Fibroblast of lung (primary cell): ENCODE data around the gene MAGEL2. TPM values are rescaled to one million over a fixed set of nuclear protein-coding genes. Genes with fewer than 3 reads are reported as not detected.
A peak's percentile ranks its signal among the peaks of the same experiment; 100 is the strongest.

Source experiments
- DNase-seq, 2 donors: peaks; one replicate each; pipeline versions ENCODE4 v3.0.0 to v3.0.0-alpha.2; 2010; ENCODE audit warnings: low read depth in 2 of 2
- H2AFZ ChIP-seq: 2 replicates; pipeline ENCODE4 v1.5.1; 2012; ENCODE audit warnings: low read length, control low read depth, inconsistent platforms
- H3K27ac ChIP-seq: 2 replicates; pipeline ENCODE4 v1.5.1; 2011; ENCODE audit warnings: low read length, control low read depth; ENCODE audit not compliant: insufficient read depth
- H3K27me3 ChIP-seq: 2 replicates; pipeline ENCODE4 v1.5.1; 2011; ENCODE audit warnings: mild to moderate bottlenecking, low read length; ENCODE audit not compliant: control insufficient read depth, insufficient read depth
- H3K36me3 ChIP-seq: 2 replicates; pipeline ENCODE4 v1.5.1; 2011; ENCODE audit warnings: low read length; ENCODE audit not compliant: control insufficient read depth, insufficient read depth
- H3K4me1 ChIP-seq: 2 replicates; pipeline ENCODE4 v1.5.1; 2011; ENCODE audit warnings: low read length; ENCODE audit not compliant: control insufficient read depth, insufficient read depth; ENCODE audit errors: extremely low read depth
- H3K4me2 ChIP-seq: 2 replicates; pipeline ENCODE4 v1.5.1; 2011; ENCODE audit warnings: low read length, control low read depth; ENCODE audit not compliant: insufficient read depth; ENCODE audit errors: extremely low read depth
- H3K4me3 ChIP-seq, 4 experiments: fragments of 200-600 bp in 1 of 4; sonication (generic) in 1 of 4; replicated peaks in 1 of 4; 2 replicates each; pipeline ENCODE4 v1.5.1; 2011 to 2016; ENCODE audit warnings: low read length in 4 of 4, low read depth in 3 of 4, mild to moderate bottlenecking in 3 of 4, control low read depth in 2 of 4, inconsistent platforms in 1 of 4, mixed read lengths in 1 of 4; ENCODE audit not compliant: insufficient read depth in 1 of 4; ENCODE audit errors: control extremely low read depth in 1 of 4
- H3K79me2 ChIP-seq: 2 replicates; pipeline ENCODE4 v1.5.1; 2012; ENCODE audit warnings: mild to moderate bottlenecking, low read length, inconsistent platforms; ENCODE audit not compliant: control insufficient read depth, insufficient read depth
- H3K9ac ChIP-seq: 2 replicates; pipeline ENCODE4 v1.5.1; 2011; ENCODE audit warnings: mild to moderate bottlenecking, low read length, control low read depth; ENCODE audit not compliant: insufficient read depth
- H3K9me3 ChIP-seq: 2 replicates; pipeline ENCODE4 v1.5.1; 2012; ENCODE audit warnings: low read depth, low read length; ENCODE audit not compliant: control insufficient read depth, insufficient read depth
- H4K20me1 ChIP-seq: 2 replicates; pipeline ENCODE4 v1.5.1; 2011; ENCODE audit warnings: low read length; ENCODE audit not compliant: control insufficient read depth, insufficient read depth; ENCODE audit errors: extremely low read depth
- CTCF ChIP-seq, 2 donors: IDR thresholded peaks in 1 of 2; conservative IDR thresholded peaks in 1 of 2; 1 replicate in 1 of 2; 2 replicates in 1 of 2; pipeline ENCODE4 v1.5.1; 2011 to 2012; ENCODE audit warnings: low read length in 2 of 2, control low read depth in 1 of 2, inconsistent platforms in 1 of 2, low read depth in 1 of 2, mild to moderate bottlenecking in 1 of 2
- EZH2 ChIP-seq: IDR thresholded peaks from 2 replicates; pipeline ENCODE4 v1.5.1; 2012; ENCODE audit warnings: low read length, control low read depth, mild to moderate bottlenecking; ENCODE audit errors: missing control alignments
- polyA plus RNA-seq, 2 donors: library from polyadenylated mRNA; depleted of rRNA in 1 of 2; stranded (reverse) in 1 of 2; unstranded in 1 of 2; fragments of >200 nt; gene quantifications; 2 replicates each; pipeline ENCODE4 v1.2.1, GENCODE V29; 2011 to 2012; ENCODE audit warnings: missing spikeins in 1 of 2
- total RNA-seq: library from RNA; depleted of rRNA; stranded (reverse); fragments of >200 nt; gene quantifications from 2 replicates; pipeline ENCODE4 v1.2.1, GENCODE V29; 2014

MAGEL2 gene
- total and polyA plus RNA-seq, 2 donors (not counting 1 experiment from before 2014, with no cell fraction given): under 0.01 TPM; not detected in 1

GRCh38 chr15:23690450-23690852, 42.8 kb upstream of the MAGEL2 start:
- Histone ChIP-seq H3K9ac (no peak overlapping the region), H3K36me3 (no peaks in the 10 kb centered on the region), H3K4me2 (no peak overlapping the region), H3K79me2 (no peaks in the 10 kb centered on the region), H3K27me3 (no peaks in the 10 kb centered on the region), H3K4me3 (no peak overlapping the region), H3K27ac (no peak overlapping the region), H4K20me1 (no peaks in the 10 kb centered on the region), H3K4me1 (no peaks in the 10 kb centered on the region), H2AFZ (no peak overlapping the region), H3K9me3 (no peaks in the 10 kb centered on the region)
- no peak for TF ChIP-seq CTCF (conservative IDR thresholded peaks at IDR 0.05 in 1 of 2, IDR thresholded peaks at IDR 0.05 in 1 of 2; ENCODE audit: low read depth in 1 of 2, low read length in 2 of 2)
- TF ChIP-seq EZH2: no peak
- peak; percentile 6 to 93 for DNase-seq

- Histone ChIP-seq H3K36me3 (no peaks in the 10 kb centered on the region), H3K4me2 (no peak overlapping the region), H4K20me1 (no peaks in the 10 kb centered on the region), H3K9me3 (no peaks in the 10 kb centered on the region), H3K27ac (no peak overlapping the region), H3K79me2 (no peaks in the 10 kb centered on the region), H2AFZ (no peak overlapping the region), H3K9ac (no peak overlapping the region), H3K4me3 (no peak overlapping the region), H3K4me1 (no peaks in the 10 kb centered on the region), H3K27me3 (no peaks in the 10 kb centered on the region)
- DNase-seq: no peak
- TF ChIP-seq EZH2 (no peak), CTCF (conservative IDR thresholded peaks at IDR 0.05 in 1 of 2, IDR thresholded peaks at IDR 0.05 in 1 of 2; ENCODE audit: low read depth in 1 of 2, low read length in 2 of 2) (no peak)
These were observed 42.3 kb upstream of the MAGEL2 start for GRCh38 chr15:23690015-23690414.

GRCh38 chr15:23687143-23687470, 39.4 kb upstream of the MAGEL2 start, which contains the start of gene NDN:
NDN (minus strand) TSS chr15:23687305; CDS start chr15:23687217, 88 bp downstream.
- H3K4me3 ChIP-seq: peak within 1 kb of the TSS in 3 of 4 experiments; percentile 40 to 56 (median 48)
- H3K9me3 ChIP-seq: no peaks in the 10 kb centered on the region
- no peak for TF ChIP-seq EZH2
- TF ChIP-seq CTCF (conservative IDR thresholded peaks at IDR 0.05 in 1 of 2, IDR thresholded peaks at IDR 0.05 in 1 of 2; ENCODE audit: low read depth in 1 of 2, low read length in 2 of 2): no peak
- peak within 1 kb of the TSS; percentile 44 for H3K4me2 ChIP-seq
- no peaks in the 10 kb centered on the region for H3K36me3 ChIP-seq
- no peaks in the 10 kb centered on the region for H3K27me3 ChIP-seq
- no peaks in the 10 kb centered on the region for H3K79me2 ChIP-seq
- no peaks in the 10 kb centered on the region for H3K4me1 ChIP-seq
- peak; percentile 63 to 67 for DNase-seq
- H3K9ac ChIP-seq: no peak within 1 kb of the TSS
- no peak within 1 kb of the TSS for H3K27ac ChIP-seq
- H4K20me1 ChIP-seq: no peaks in the 10 kb centered on the region
- no peak within 1 kb of the TSS for H2AFZ ChIP-seq
